ENCODE results near the gene JPH2. TPM values are rescaled to one million over a fixed set of nuclear protein-coding genes. Genes with fewer than 3 reads are reported as not detected.

The JPH2 gene
- total RNA-seq, 1 experiment from 2014 or later, result 0.17 TPM

DNA sequence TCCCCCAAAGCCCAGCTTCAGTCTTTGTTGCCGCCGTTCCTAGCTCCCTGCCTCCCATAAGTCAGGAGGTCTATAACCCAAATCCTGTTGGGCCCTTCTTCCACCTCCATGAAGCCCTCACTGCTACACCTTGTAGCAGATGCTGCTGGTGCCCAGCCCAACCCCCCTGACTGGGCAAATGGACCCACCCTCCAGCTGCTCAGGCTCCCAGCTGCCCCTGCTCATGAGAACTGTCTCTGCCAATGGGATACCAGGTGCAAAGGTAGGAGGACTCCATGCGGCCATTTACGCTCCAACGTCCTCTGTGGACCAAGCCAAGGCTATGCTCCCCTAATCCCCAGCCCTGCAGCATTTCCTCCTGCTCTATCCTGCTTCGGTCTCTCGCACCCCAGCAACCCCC is 71.8 kb downstream of the JPH2 start:
- ChIA-PET RAD21 (ENCODE audit: low non-redundant PET in 1 of 2, low total read pairs in 2 of 2, uncharacterized antibody in 2 of 2, unreplicated experiment in 2 of 2) (interaction anchor here in 1 of 2 experiments (0.9 kb wide), 1 partner anchor 76 kb away, joined by 6 read pairs; no protein-coding TSS in a partner anchor), POLR2A (no interaction called here), CTCF (interaction anchor here (2.6 kb wide), 1 partner anchor 75 kb away, joined by 16 read pairs; no protein-coding TSS in a partner anchor)
- ATAC-seq (no peak), DNase-seq (ENCODE audit: low read depth, low spot score) (no peak)
- BruUV-seq (replicated peaks), result no TSS peak
- Histone ChIP-seq H3K79me2 (ENCODE audit: insufficient read depth, low read length) (no peaks in the 10 kb centered on the region), H2AFZ (ENCODE audit: low read depth, low read length, poor library complexity, severe bottlenecking) (no peak overlapping the region), H3K36me3 (ENCODE audit: control insufficient read depth in 1 of 2, insufficient read depth in 2 of 2, low read length in 2 of 2) (no peaks in the 10 kb centered on the region), H3K4me3 (replicated peaks in 1 of 2; ENCODE audit: low read depth in 1 of 2, low read length in 2 of 2) (no peak overlapping the region), H3K9ac (ENCODE audit: low read length) (no peak overlapping the region), H3K9me3 (ENCODE audit: control insufficient read depth in 1 of 2, insufficient read depth in 1 of 2, low read depth in 1 of 2, low read length in 2 of 2) (no peaks in the 10 kb centered on the region), H3K27ac (ENCODE audit: low read depth, low read length) (no peak overlapping the region), H3K27me3 (ENCODE audit: insufficient read depth, low read length) (no peaks in the 10 kb centered on the region), H3K9me2 (ENCODE audit: insufficient read depth) (no peaks in the 10 kb centered on the region), H3K4me2 (ENCODE audit: low read length) (no peak overlapping the region), H3K4me1 (ENCODE audit: control insufficient read depth in 1 of 2, insufficient read depth in 2 of 2, low read length in 2 of 2) (peaks cover 3 to 4% of the 10 kb centered on the region in 2 experiments; a peak in 2 of 4 replicates), H4K20me1 (ENCODE audit: insufficient read depth) (no peaks in the 10 kb centered on the region)
- TF ChIP-seq CBX3 (IDR thresholded peaks at IDR 0.05; ENCODE audit: low read depth) (no peak), CEBPB (IDR thresholded peaks at IDR 0.05; ENCODE audit: low read depth) (no peak), POLR2A (IDR thresholded peaks at IDR 0.05; ENCODE audit: borderline replicate concordance, extremely low read depth, insufficient read depth, insufficient read length) (no peak), SIN3A (IDR thresholded peaks at IDR 0.05; ENCODE audit: low read depth) (no peak), EZH2 (IDR thresholded peaks at IDR 0.05) (no peak), EGR1 (IDR thresholded peaks at IDR 0.05; ENCODE audit: low read depth) (no peak)
- TF ChIP-seq, protein P1, sequence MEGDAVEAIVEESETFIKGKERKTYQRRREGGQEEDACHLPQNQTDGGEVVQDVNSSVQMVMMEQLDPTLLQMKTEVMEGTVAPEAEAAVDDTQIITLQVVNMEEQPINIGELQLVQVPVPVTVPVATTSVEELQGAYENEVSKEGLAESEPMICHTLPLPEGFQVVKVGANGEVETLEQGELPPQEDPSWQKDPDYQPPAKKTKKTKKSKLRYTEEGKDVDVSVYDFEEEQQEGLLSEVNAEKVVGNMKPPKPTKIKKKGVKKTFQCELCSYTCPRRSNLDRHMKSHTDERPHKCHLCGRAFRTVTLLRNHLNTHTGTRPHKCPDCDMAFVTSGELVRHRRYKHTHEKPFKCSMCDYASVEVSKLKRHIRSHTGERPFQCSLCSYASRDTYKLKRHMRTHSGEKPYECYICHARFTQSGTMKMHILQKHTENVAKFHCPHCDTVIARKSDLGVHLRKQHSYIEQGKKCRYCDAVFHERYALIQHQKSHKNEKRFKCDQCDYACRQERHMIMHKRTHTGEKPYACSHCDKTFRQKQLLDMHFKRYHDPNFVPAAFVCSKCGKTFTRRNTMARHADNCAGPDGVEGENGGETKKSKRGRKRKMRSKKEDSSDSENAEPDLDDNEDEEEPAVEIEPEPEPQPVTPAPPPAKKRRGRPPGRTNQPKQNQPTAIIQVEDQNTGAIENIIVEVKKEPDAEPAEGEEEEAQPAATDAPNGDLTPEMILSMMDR (IDR thresholded peaks at IDR 0.05 in 2 of 3, conservative IDR thresholded peaks at IDR 0.05 in 1 of 3; ENCODE audit: borderline replicate concordance in 1 of 3, insufficient read depth in 1 of 3, low read depth in 2 of 3, low read length in 2 of 3), result no peak
- TF ChIP-seq, protein P2, sequence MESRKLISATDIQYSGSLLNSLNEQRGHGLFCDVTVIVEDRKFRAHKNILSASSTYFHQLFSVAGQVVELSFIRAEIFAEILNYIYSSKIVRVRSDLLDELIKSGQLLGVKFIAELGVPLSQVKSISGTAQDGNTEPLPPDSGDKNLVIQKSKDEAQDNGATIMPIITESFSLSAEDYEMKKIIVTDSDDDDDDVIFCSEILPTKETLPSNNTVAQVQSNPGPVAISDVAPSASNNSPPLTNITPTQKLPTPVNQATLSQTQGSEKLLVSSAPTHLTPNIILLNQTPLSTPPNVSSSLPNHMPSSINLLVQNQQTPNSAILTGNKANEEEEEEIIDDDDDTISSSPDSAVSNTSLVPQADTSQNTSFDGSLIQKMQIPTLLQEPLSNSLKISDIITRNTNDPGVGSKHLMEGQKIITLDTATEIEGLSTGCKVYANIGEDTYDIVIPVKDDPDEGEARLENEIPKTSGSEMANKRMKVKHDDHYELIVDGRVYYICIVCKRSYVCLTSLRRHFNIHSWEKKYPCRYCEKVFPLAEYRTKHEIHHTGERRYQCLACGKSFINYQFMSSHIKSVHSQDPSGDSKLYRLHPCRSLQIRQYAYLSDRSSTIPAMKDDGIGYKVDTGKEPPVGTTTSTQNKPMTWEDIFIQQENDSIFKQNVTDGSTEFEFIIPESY (IDR thresholded peaks at IDR 0.05; ENCODE audit: extremely low read depth, insufficient replicate concordance, low read length), result no peak
- TF ChIP-seq, protein P3, sequence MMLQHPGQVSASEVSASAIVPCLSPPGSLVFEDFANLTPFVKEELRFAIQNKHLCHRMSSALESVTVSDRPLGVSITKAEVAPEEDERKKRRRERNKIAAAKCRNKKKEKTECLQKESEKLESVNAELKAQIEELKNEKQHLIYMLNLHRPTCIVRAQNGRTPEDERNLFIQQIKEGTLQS (IDR thresholded peaks at IDR 0.05), result no peak
- TF ChIP-seq, protein P4, sequence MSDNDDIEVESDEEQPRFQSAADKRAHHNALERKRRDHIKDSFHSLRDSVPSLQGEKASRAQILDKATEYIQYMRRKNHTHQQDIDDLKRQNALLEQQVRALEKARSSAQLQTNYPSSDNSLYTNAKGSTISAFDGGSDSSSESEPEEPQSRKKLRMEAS (IDR thresholded peaks at IDR 0.05), result no peak
- intact Hi-C loops (cut with micrococcal nuclease), result loop anchor here (5.0 kb wide), 2 partner anchors 272 to 347 kb away; no protein-coding TSS in a partner anchor
